ENCODE results near the gene MYH3. TPM values are rescaled to one million over a fixed set of nuclear protein-coding genes. Genes with fewer than 3 reads are reported as not detected.

Gene MYH3
- total RNA-seq, 1 experiment from 2014 or later = 2.9 TPM

DNA sequence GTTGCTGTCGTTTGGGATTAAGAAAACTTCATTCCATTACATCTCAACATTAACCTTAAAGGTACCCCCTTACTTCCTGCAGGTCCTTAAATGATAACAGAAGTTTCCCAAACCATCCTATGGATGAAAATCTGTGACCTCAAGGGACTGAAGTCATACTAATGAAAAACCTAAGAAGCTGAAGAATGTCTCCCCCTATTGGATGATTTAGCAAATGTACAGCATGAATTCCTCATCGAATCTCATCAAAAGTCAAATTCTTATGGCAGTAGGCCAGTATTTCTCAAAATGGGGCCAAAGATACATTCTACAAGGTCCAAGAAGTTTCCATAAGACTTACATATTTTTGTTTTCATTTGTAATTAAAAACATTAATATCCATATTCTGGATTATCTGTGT lies 26.7 kb upstream of the MYH3 start:
- H3K23me2 ChIP-seq (ENCODE audit: insufficient read length, low read depth, low read length, poor library complexity, severe bottlenecking) = no peaks in the 10 kb centered on the region
- WGBS (ENCODE audit: extremely low coverage, insufficient read length, low lambda C conversion rate) = no CpG with 5 or more reads among the region's 2 CpGs
- Mint-ChIP-seq H3K4me3 (no peak overlapping the region), H3K27ac (no peak overlapping the region), H3K4me1 (no peaks in the 10 kb centered on the region), H3K27me3 (ENCODE audit: low read depth) (no peaks in the 10 kb centered on the region), H3K36me3 (ENCODE audit: insufficient read depth in 1 of 3, low read depth in 3 of 3) (peaks cover 35 to 88% (median 84%) of the 10 kb centered on the region in 3 experiments), H3K9me3 (no peaks in the 10 kb centered on the region)
- no peak overlapping the region for H4K5ac ChIP-seq (ENCODE audit: insufficient read length, low read depth, low read length)
- H3K18ac ChIP-seq (ENCODE audit: insufficient read length, low read depth, low read length) = no peak overlapping the region
- H4K91ac ChIP-seq (ENCODE audit: insufficient read length, low read depth, low read length) = no peak overlapping the region
- H3T11ph ChIP-seq (ENCODE audit: low read length) = no peak overlapping the region
- no peak overlapping the region for H2BK15ac ChIP-seq (ENCODE audit: low read depth, low read length)
- no peak overlapping the region for H4K8ac ChIP-seq (replicated peaks; ENCODE audit: insufficient read length, low read depth, low read length)
- H2AK5ac ChIP-seq (ENCODE audit: insufficient read length, low read length) = no peak overlapping the region
- no peak for DNase-seq
- H3K79me2 ChIP-seq (ENCODE audit: insufficient read depth, low read length) = no peaks in the 10 kb centered on the region
- H3K4me1 ChIP-seq (ENCODE audit: insufficient read depth, low read length) = no peaks in the 10 kb centered on the region
- H3K9me3 ChIP-seq (ENCODE audit: control insufficient read depth, low read depth, low read length) = no peaks in the 10 kb centered on the region
- no peak overlapping the region for H3K56ac ChIP-seq (ENCODE audit: insufficient read length, low read depth, low read length)
- H2BK120ac ChIP-seq (ENCODE audit: low read depth, low read length, poor library complexity, severe bottlenecking) = no peak overlapping the region
- no peaks in the 10 kb centered on the region for H4K20me1 ChIP-seq (ENCODE audit: control insufficient read depth, insufficient read depth, insufficient read length)
- no peak overlapping the region for H2BK5ac ChIP-seq (ENCODE audit: insufficient read length, low read length)
- H3K27ac ChIP-seq (ENCODE audit: insufficient read length, low read depth, low read length) = no peak overlapping the region
- no peak overlapping the region for H3K9ac ChIP-seq (ENCODE audit: extremely low read depth, insufficient read length, low read length)
- H3K4ac ChIP-seq (ENCODE audit: low read depth, low read length) = no peak overlapping the region
- no peak overlapping the region for H3K14ac ChIP-seq (ENCODE audit: insufficient read depth, low read length)
- no peak overlapping the region for H2BK20ac ChIP-seq (ENCODE audit: low read depth, low read length, poor library complexity, severe bottlenecking)
- TF ChIP-seq, protein P1, sequence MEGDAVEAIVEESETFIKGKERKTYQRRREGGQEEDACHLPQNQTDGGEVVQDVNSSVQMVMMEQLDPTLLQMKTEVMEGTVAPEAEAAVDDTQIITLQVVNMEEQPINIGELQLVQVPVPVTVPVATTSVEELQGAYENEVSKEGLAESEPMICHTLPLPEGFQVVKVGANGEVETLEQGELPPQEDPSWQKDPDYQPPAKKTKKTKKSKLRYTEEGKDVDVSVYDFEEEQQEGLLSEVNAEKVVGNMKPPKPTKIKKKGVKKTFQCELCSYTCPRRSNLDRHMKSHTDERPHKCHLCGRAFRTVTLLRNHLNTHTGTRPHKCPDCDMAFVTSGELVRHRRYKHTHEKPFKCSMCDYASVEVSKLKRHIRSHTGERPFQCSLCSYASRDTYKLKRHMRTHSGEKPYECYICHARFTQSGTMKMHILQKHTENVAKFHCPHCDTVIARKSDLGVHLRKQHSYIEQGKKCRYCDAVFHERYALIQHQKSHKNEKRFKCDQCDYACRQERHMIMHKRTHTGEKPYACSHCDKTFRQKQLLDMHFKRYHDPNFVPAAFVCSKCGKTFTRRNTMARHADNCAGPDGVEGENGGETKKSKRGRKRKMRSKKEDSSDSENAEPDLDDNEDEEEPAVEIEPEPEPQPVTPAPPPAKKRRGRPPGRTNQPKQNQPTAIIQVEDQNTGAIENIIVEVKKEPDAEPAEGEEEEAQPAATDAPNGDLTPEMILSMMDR (conservative IDR thresholded peaks at IDR 0.05) = peak; percentile 71
- H2AFZ ChIP-seq (ENCODE audit: low read length) = no peak overlapping the region
- no peaks in the 10 kb centered on the region for H3K79me1 ChIP-seq (ENCODE audit: insufficient read depth, low read depth, low read length, poor library complexity, severe bottlenecking)
- no peak overlapping the region for H3K4me2 ChIP-seq (ENCODE audit: insufficient read depth, insufficient read length, low read length)
- H3K27me3 ChIP-seq (ENCODE audit: insufficient read depth, low read length) = no peaks in the 10 kb centered on the region
- no peak overlapping the region for H3K23ac ChIP-seq (ENCODE audit: insufficient read length, low read depth, low read length)
- H2BK12ac ChIP-seq (ENCODE audit: insufficient read length, low read depth, low read length) = no peak overlapping the region

Data from H9 (cell line).